NCI-H2171 (cell line): Measurements from ENCODE around the gene STK11.

Source experiments
- DNase-seq: peaks from one replicate; lab custom pipeline; 2025; lab: John Stamatoyannopoulos, UW

STK11 gene

GRCh38 chr19:1211494-1212234 lies 6.1 kb downstream of the STK11 start:
- DNase-seq, result no peak

GRCh38 chr19:1213391-1214286 lies 8.1 kb downstream of the STK11 start:
- no peak for DNase-seq

GRCh38 chr19:1214299-1214861 lies 8.8 kb downstream of the STK11 start:
- DNase-seq, result no peak

GRCh38 chr19:1214862-1215731 lies 9.5 kb downstream of the STK11 start:
- DNase-seq, result no peak

- no peak for DNase-seq
These were observed 11.2 kb downstream of the STK11 start for GRCh38 chr19:1216756-1217155.

- no peak for DNase-seq
These were observed 11.8 kb downstream of the STK11 start for GRCh38 chr19:1217366-1217765.

GRCh38 chr19:1218751-1219567 lies 13.4 kb downstream of the STK11 start:
- DNase-seq, result no peak

GRCh38 chr19:1219786-1220476 lies 14.4 kb downstream of the STK11 start:
- no peak for DNase-seq

GRCh38 chr19:1220477-1220930 lies 14.9 kb downstream of the STK11 start:
- no peak for DNase-seq

- no peak for DNase-seq
These were observed 15.7 kb downstream of the STK11 start for GRCh38 chr19:1220976-1221903.

- no peak for DNase-seq
These were observed 16.3 kb downstream of the STK11 start for GRCh38 chr19:1221904-1222255.

- DNase-seq, result no peak
These were observed 16.8 kb downstream of the STK11 start for GRCh38 chr19:1222394-1222793.

GRCh38 chr19:1223018-1223855 lies 17.7 kb downstream of the STK11 start:
- DNase-seq, result peak; percentile 39

- no peak for DNase-seq
These were observed 18.7 kb downstream of the STK11 start for GRCh38 chr19:1224047-1224825.

GRCh38 chr19:1224847-1225246 lies 19.3 kb downstream of the STK11 start:
- no peak for DNase-seq

GRCh38 chr19:1225440-1226226 lies 20.1 kb downstream of the STK11 start:
- DNase-seq, result no peak

GRCh38 chr19:1226227-1226518 lies 20.6 kb downstream of the STK11 start:
- DNase-seq, result no peak
